Loucy (cell line): ENCODE data around the gene CASR.
"Not testable (repeated sequence)": the region's sequence is repeated elsewhere in the genome, so short reads cannot be mapped to it uniquely, and the experiment has no call there.

Experiments
- H2AFZ ChIP-seq: fragments of 200-600 bp; sonication (generic); 2 replicates; pipeline ENCODE4 v1.6.0; 2016; ENCODE audit warnings: antibody characterized with exemption, mild to moderate bottlenecking, low read length, moderate library complexity
- H3F3A ChIP-seq: fragments of 200-600 bp; 2 replicates; pipeline ENCODE4 v1.6.0; 2016; ENCODE audit warnings: antibody characterized with exemption, low read depth, mild to moderate bottlenecking
- H3K27me3 ChIP-seq: fragments of 200-600 bp; sonication (generic); 2 replicates; pipeline ENCODE4 v1.6.1; 2014; ENCODE audit warnings: low read length, mild to moderate bottlenecking; ENCODE audit not compliant: insufficient read depth, poor library complexity, severe bottlenecking
- H3K36me3 ChIP-seq: fragments of 200-600 bp; sonication (generic); 2 replicates; pipeline ENCODE4 v1.6.1; 2016; ENCODE audit warnings: low read length; ENCODE audit not compliant: insufficient read depth
- H3K4me1 ChIP-seq: fragments of 200-600 bp; sonication (generic); 2 replicates; pipeline ENCODE4 v1.5.1; 2014; ENCODE audit warnings: low read length, mild to moderate bottlenecking; ENCODE audit not compliant: insufficient read depth, poor library complexity, severe bottlenecking
- H3K4me2 ChIP-seq: fragments of 200-600 bp; sonication (generic); 2 replicates; pipeline ENCODE4 v1.6.0; 2014; ENCODE audit warnings: antibody characterized with exemption, low read length, low read depth, mild to moderate bottlenecking; ENCODE audit not compliant: poor library complexity, severe bottlenecking
- H3K4me3 ChIP-seq: fragments of 200-600 bp; sonication (generic); 2 replicates; pipeline ENCODE4 v1.5.1; 2014; ENCODE audit warnings: low read length, mild to moderate bottlenecking, mixed read lengths; ENCODE audit not compliant: poor library complexity, severe bottlenecking
- H3K79me2 ChIP-seq: fragments of 200-600 bp; sonication (generic); 2 replicates; pipeline ENCODE4 v1.6.1; 2014; ENCODE audit warnings: low read length; ENCODE audit not compliant: insufficient read depth
- H3K9ac ChIP-seq: fragments of 200-600 bp; sonication (generic); 2 replicates; pipeline ENCODE4 v1.6.0; 2014; ENCODE audit warnings: mild to moderate bottlenecking, low read depth, low read length, moderate library complexity; ENCODE audit not compliant: poor library complexity, severe bottlenecking
- H3K9me2 ChIP-seq: fragments of 200-600 bp; sonication (generic); replicated peaks from 2 replicates; pipeline ENCODE4 v1.6.1; 2016; ENCODE audit warnings: low read depth, low read length, mixed read lengths
- H3K9me3 ChIP-seq: fragments of 200-600 bp; sonication (generic); 2 replicates; pipeline ENCODE4 v1.6.1; 2014; ENCODE audit warnings: mild to moderate bottlenecking, antibody characterized with exemption, low read length, low read depth; ENCODE audit not compliant: insufficient read depth
- H4K20me1 ChIP-seq: fragments of 200-600 bp; sonication (generic); 2 replicates; pipeline ENCODE4 v1.6.0; 2014; ENCODE audit warnings: antibody characterized with exemption, low read length, mild to moderate bottlenecking; ENCODE audit not compliant: insufficient read depth, poor library complexity, severe bottlenecking
- CTCF ChIP-seq: fragments of 200-600 bp; sonication (generic); conservative IDR thresholded peaks from 2 replicates; pipeline ENCODE4 v1.5.1; 2014; ENCODE audit warnings: mild to moderate bottlenecking, antibody characterized with exemption, low read length
- EZH2phosphoT487 ChIP-seq: fragments of 200-600 bp; IDR thresholded peaks from 2 replicates; pipeline ENCODE4 v1.6.1; 2018; ENCODE audit warnings: antibody characterized with exemption, mild to moderate bottlenecking, moderate library complexity, borderline replicate concordance

CASR gene

GRCh38 chr3:122199552-122199951, 16.1 kb downstream of the CASR start:
- Histone ChIP-seq H3K36me3 (no peaks in the 10 kb centered on the region), H2AFZ (no peak overlapping the region), H3K9me3 (no peaks in the 10 kb centered on the region), H3K9me2 (no peaks in the 10 kb centered on the region), H3F3A (no peaks in the 10 kb centered on the region), H3K4me2 (no peak overlapping the region), H3K27me3 (no peaks in the 10 kb centered on the region), H3K9ac (no peak overlapping the region), H3K79me2 (no peaks in the 10 kb centered on the region), H4K20me1 (no peaks in the 10 kb centered on the region), H3K4me1 (peaks cover 6% of the 10 kb centered on the region), H3K4me3 (no peak overlapping the region)
- TF ChIP-seq EZH2phosphoT487 (no peak), CTCF (no peak)

- Histone ChIP-seq H3K4me1 (peaks cover 6% of the 10 kb centered on the region), H3K27me3 (no peaks in the 10 kb centered on the region), H3K4me2 (no peak overlapping the region), H3K79me2 (no peaks in the 10 kb centered on the region), H3K9me2 (no peaks in the 10 kb centered on the region), H2AFZ (no peak overlapping the region), H3K9ac (no peak overlapping the region), H3F3A (no peaks in the 10 kb centered on the region), H3K4me3 (no peak overlapping the region), H4K20me1 (no peaks in the 10 kb centered on the region), H3K36me3 (no peaks in the 10 kb centered on the region), H3K9me3 (no peaks in the 10 kb centered on the region)
- TF ChIP-seq CTCF (no peak), EZH2phosphoT487 (no peak)
Observed at GRCh38 chr3:122200661-122201060, 17.2 kb downstream of the CASR start.

GRCh38 chr3:122201476-122201875, 18.0 kb downstream of the CASR start:
- H3F3A ChIP-seq, H3K9me2 ChIP-seq, H3K79me2 ChIP-seq, H3K4me1 ChIP-seq, H3K4me2 ChIP-seq, H2AFZ ChIP-seq, H4K20me1 ChIP-seq, H3K4me3 ChIP-seq, H3K27me3 ChIP-seq, H3K9me3 ChIP-seq, H3K36me3 ChIP-seq, H3K9ac ChIP-seq: not testable (repeated sequence)

GRCh38 chr3:122208579-122208978, 25.1 kb downstream of the CASR start:
- TF ChIP-seq CTCF (no peak), EZH2phosphoT487 (no peak)
- Histone ChIP-seq H2AFZ (no peak overlapping the region), H3K4me1 (no peaks in the 10 kb centered on the region), H4K20me1 (no peaks in the 10 kb centered on the region), H3K27me3 (no peaks in the 10 kb centered on the region), H3K4me3 (no peak overlapping the region), H3K79me2 (no peaks in the 10 kb centered on the region), H3K4me2 (no peak overlapping the region), H3F3A (no peaks in the 10 kb centered on the region), H3K9me3 (no peaks in the 10 kb centered on the region), H3K9me2 (no peaks in the 10 kb centered on the region), H3K9ac (no peak overlapping the region), H3K36me3 (no peaks in the 10 kb centered on the region)
